ENCODE data around the gene FGF18. TPM values are rescaled to one million over a fixed set of nuclear protein-coding genes. Genes with fewer than 3 reads are reported as not detected.

Gene FGF18
- total RNA-seq, 1 experiment from 2014 or later = 0.94 TPM

GRCh38 chr5:171444582-171444981 lies 25.1 kb downstream of the FGF18 start:
- Histone ChIP-seq H3K4me2 (ENCODE audit: insufficient read depth, insufficient read length, low read length) (no peak overlapping the region), H2BK15ac (ENCODE audit: low read depth, low read length) (no peak overlapping the region), H3K27ac (ENCODE audit: insufficient read length, low read depth, low read length) (no peak overlapping the region), H3K9ac (ENCODE audit: extremely low read depth, insufficient read length, low read length) (no peak overlapping the region), H2AK5ac (ENCODE audit: insufficient read length, low read length) (no peak overlapping the region), H3K14ac (ENCODE audit: insufficient read depth, low read length) (no peak overlapping the region), H2BK120ac (ENCODE audit: low read depth, low read length, poor library complexity, severe bottlenecking) (no peak overlapping the region), H4K5ac (ENCODE audit: insufficient read length, low read depth, low read length) (no peak overlapping the region), H4K8ac (replicated peaks; ENCODE audit: insufficient read length, low read depth, low read length) (no peak overlapping the region), H3K9me3 (ENCODE audit: control insufficient read depth, low read depth, low read length) (no peaks in the 10 kb centered on the region), H3K23me2 (ENCODE audit: insufficient read length, low read depth, low read length, poor library complexity, severe bottlenecking) (peaks cover 2% of the 10 kb centered on the region), H3K18ac (ENCODE audit: insufficient read length, low read depth, low read length) (no peak overlapping the region), H3K56ac (ENCODE audit: insufficient read length, low read depth, low read length) (no peak overlapping the region), H2BK20ac (ENCODE audit: low read depth, low read length, poor library complexity, severe bottlenecking) (no peak overlapping the region), H3K4ac (ENCODE audit: low read depth, low read length) (no peak overlapping the region), H3K79me1 (ENCODE audit: insufficient read depth, low read depth, low read length, poor library complexity, severe bottlenecking) (no peaks in the 10 kb centered on the region), H3K23ac (ENCODE audit: insufficient read length, low read depth, low read length) (no peak overlapping the region), H2BK12ac (ENCODE audit: insufficient read length, low read depth, low read length) (no peak overlapping the region), H3K79me2 (ENCODE audit: insufficient read depth, low read length) (no peaks in the 10 kb centered on the region), H2AFZ (ENCODE audit: low read length) (no peak overlapping the region), H4K91ac (ENCODE audit: insufficient read length, low read depth, low read length) (no peak overlapping the region), H2BK5ac (ENCODE audit: insufficient read length, low read length) (no peak overlapping the region), H3K4me1 (ENCODE audit: insufficient read depth, low read length) (peaks cover 7% of the 10 kb centered on the region; the same call in 1 of the 2 replicates), H4K20me1 (ENCODE audit: control insufficient read depth, insufficient read depth, insufficient read length) (no peaks in the 10 kb centered on the region), H3T11ph (ENCODE audit: low read length) (no peak overlapping the region), H3K27me3 (ENCODE audit: insufficient read depth, low read length) (no peaks in the 10 kb centered on the region)
- H3K27me3 Mint-ChIP-seq (ENCODE audit: low read depth) = peaks cover 15% of the 10 kb centered on the region
- no peak for DNase-seq
- TF ChIP-seq CTCF (conservative IDR thresholded peaks at IDR 0.05) = no peak
- no peak overlapping the region for H3K4me3 Mint-ChIP-seq
- no peaks in the 10 kb centered on the region; a peak in 2 of 7 replicates for H3K36me3 Mint-ChIP-seq (ENCODE audit: insufficient read depth in 1 of 3, low read depth in 3 of 3)
- H3K27ac Mint-ChIP-seq = no peak overlapping the region; a peak in 1 of 7 replicates
- peaks cover 27 to 46% of the 10 kb centered on the region in 2 experiments for H3K4me1 Mint-ChIP-seq
- H3K9me3 Mint-ChIP-seq = no peaks in the 10 kb centered on the region
- no CpG with 5 or more reads among the region's 12 CpGs for WGBS (ENCODE audit: extremely low coverage, insufficient read length, low lambda C conversion rate)
